HS-27A (cell line): ENCODE data around the gene DENND4C.
"Not testable (repeated sequence)": the region's sequence is repeated elsewhere in the genome, so short reads cannot be mapped to it uniquely, and the experiment has no call there.

ENCODE experiments used
- DNase-seq: peaks from one replicate; pipeline ENCODE4 v3.0.0-alpha.2; 2012; ENCODE audit warnings: low read depth, missing footprints

DENND4C gene

GRCh38 chr9:19372567-19372966 is 142.1 kb downstream of the DENND4C start:
- DNase-seq, result no peak

DNA sequence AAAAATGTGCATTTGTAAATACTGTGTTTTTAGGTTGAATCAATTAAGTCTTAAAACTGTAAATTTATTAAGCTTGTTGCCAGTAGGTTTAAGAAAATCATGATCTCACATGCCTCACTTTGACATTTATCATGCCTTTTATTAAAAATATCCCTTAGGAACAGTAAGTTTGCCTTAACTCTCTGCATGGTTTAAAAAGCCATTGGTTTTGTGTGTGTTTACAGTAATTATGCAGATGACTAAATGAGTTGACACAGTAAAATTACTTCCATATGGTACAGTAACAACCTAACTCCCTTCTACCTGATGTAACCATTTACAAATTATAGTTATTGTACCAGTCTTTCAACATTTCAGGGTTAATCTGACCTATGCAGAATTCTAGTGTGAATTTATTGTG is 143.0 kb downstream of the DENND4C start:
- no peak for DNase-seq

GRCh38 chr9:19375538-19375937 is 145.0 kb downstream of the DENND4C start:
- DNase-seq, result no peak

DNA sequence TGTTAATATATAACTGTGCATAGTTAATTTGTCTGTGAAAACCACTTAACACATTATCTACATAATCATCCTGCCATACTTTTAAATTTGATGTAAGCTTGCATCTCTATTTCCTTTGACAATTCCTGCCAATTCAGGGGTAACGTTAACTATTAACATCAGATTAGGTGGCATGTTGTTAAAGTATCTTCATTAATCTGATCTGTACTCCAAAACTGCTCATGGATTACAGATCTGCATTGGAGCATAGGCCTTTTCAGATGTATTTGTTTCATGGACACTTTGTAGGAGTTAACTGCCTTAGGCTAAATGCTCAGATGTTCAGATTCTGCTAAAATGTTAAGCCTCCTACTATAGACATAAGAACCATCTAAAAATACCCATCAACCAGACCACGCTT is 146.4 kb downstream of the DENND4C start:
- no peak for DNase-seq

- no peak for DNase-seq
Observed at GRCh38 chr9:19378164-19378563, 147.7 kb downstream of the DENND4C start.

- no peak for DNase-seq
Observed at GRCh38 chr9:19378647-19379046, 148.2 kb downstream of the DENND4C start.

DNA sequence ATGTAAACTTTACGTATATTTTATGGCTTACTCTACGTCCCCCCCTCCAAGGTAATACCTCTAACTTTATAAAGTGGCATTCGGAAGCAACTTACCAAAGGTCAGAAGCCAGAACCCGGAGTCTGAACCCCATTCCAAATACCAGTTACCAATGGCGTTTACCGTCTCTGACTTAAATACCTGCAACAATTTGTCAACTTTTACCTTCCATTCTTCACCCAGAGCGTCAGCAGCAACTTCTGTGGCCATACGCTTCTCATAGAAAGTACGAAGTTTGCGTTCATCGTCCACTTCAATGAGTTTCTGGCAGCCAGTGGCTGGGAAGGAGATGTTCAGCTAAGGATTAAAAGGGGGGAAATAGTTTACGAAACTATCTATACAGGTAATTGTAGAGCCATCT is 148.8 kb downstream of the DENND4C start:
- DNase-seq, result no peak

- DNase-seq, result no peak
Observed at GRCh38 chr9:19379697-19380046, 149.2 kb downstream of the DENND4C start.

GRCh38 chr9:19380826-19381075 is 150.3 kb downstream of the DENND4C start:
- DNase-seq, result no peak

- DNase-seq, result no peak
Observed at GRCh38 chr9:19381656-19382055, 151.2 kb downstream of the DENND4C start.

GRCh38 chr9:19385212-19385611 is 154.7 kb downstream of the DENND4C start:
- not testable (repeated sequence) for DNase-seq

DNA sequence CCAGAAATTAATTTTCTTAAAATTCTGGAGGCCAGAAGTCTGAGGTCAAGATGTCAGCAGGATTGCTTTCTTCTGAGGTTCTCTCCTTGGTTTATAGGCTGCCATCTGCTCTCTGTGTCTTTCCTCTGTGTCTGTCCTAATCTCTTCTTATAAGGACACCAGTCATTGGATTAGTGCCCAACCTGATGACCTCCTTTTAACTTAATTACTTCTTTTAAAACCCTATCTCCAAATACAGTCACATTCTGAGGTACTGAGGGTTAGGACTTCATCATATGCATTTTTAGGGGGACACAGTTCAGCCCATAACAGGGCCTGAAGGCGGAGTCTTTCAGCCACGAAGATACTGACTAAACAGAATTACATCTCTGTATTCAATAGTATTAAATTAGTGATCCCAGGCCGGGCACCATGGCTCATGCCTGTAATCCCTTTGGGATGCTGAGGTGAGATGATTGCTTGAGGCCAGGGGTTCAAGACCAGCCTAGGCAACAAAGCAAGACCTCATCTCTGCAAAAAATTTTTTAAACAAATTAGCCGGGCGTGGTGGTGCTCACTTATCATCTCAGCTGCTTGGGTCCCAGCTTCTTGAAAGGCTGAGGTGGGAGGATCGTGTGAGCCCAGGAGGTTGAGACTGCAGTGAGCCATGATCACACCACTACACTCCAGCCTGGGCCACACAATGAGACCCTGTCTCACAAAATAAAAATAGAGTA is 155.5 kb downstream of the DENND4C start:
- DNase-seq, result no peak

- no peak for DNase-seq
Observed at GRCh38 chr9:19386502-19387044, 156.1 kb downstream of the DENND4C start.

DNA sequence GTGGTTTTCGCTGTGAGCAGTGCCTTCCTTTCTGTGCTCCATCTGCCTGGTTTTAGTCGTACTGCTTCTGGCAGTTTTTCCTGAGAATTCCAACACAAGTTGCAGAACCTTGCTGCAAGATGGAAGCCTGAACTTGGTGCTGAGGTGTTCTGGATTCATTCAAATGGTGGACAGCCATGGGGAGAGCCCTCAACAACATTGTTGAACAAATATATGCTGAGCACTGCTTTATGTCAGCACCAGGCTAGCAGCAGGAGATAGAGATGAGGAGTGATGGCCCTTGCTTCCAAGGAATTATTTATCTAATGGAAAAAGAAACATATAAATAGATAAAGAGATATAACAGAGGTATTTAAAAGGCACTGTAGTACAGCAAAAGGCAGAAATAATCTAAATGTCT is 156.8 kb downstream of the DENND4C start:
- no peak for DNase-seq

DNA sequence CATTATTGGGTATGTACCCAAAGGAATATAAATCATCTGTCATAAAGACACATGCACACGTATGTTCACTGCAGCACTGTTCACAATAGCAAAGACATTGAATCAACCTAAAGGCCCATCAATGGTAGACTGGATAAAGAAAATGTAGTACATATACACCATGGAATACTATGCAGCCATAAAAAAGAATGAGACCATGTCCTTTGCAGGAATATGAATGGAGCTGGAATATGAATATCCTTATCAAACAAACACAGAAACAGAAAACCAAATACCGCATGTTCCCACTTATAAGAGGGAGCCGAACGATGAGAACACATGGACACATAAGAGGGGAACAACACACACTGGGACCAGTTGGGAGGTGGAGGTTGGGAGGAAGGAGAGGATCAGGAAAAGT is 159.0 kb downstream of the DENND4C start:
- DNase-seq, result not testable (repeated sequence)

DNA sequence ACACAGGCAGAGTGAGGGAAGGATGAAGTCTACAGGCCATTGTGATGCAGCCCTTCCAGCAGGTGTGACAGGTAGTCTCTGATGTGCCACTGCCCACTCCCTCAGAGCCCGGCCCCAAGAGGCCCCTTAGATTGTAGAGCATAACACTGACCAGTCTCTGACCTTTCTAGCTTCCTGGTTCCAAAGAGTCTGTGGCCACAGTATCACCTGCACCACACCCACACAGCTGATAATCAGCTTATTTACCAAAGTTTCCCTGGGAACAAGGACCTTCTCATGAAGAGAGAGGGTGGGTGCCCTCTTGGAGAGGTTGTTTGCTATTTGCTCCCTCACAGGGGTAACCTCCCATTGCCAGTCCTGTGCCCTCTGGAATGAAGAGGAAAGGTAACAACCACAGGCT is 167.4 kb downstream of the DENND4C start:
- DNase-seq, result no peak

DNA sequence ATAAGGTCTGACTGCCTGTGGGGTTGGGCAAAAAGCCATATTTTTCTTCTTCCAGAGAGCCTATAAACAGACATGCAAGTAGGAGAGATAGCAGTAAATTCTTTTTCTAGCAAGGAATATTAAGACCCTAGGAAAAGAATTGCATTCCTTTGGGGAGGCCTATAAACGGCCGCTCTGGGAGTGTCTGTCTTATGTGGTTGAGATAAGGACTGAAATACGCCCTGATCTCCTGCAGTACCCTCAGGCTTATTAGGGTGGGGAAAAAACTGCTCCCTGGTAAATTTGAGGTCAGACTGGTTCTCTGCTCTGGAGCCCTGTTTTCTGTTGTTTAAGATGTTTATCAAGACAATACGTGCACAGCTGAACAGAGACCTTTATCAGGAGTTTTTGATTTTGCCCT is 172.7 kb downstream of the DENND4C start:
- DNase-seq, result not testable (repeated sequence)

DNA sequence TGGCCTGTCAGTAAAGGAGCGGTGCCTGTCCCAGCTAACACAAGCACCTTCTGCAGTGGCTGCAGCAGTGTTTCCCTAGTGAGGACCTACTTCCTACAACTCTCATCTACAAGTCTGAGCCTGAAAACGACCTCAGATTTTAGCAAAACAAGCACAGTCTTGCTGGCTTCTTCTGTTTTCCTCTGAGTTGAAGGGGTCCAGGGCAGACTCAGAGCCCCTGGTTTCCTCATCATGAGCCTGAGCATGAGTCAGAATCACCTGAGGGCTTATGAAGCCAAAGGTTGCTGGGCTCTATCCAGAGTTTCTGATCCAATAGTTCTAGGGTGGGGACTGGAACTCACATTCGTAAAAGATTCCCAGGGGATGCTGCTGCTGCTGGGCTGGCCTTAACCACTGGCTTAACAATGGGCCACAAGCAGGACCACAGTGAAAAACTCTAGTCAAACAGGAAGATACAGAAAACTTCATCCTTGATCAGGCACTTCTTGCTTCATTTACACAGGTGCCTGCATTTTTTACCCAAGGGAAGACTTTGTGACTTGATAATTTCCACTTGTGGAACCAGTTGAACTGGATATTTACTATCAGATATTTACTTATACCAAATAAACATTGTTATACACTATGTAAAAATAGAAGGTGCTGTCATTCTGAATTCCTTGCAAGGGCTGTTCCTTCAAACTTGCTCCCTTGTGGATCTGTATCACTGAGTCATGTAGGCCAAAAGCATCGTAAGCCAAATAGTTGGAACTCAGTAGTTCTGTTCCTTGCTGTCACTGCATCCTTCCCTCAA is 174.0 kb downstream of the DENND4C start:
- no peak for DNase-seq

- DNase-seq, result no peak
Observed at GRCh38 chr9:19405771-19406170, 175.3 kb downstream of the DENND4C start.

- DNase-seq, result no peak
Observed at GRCh38 chr9:19408316-19408692, 177.8 kb downstream of the DENND4C start.

DNA sequence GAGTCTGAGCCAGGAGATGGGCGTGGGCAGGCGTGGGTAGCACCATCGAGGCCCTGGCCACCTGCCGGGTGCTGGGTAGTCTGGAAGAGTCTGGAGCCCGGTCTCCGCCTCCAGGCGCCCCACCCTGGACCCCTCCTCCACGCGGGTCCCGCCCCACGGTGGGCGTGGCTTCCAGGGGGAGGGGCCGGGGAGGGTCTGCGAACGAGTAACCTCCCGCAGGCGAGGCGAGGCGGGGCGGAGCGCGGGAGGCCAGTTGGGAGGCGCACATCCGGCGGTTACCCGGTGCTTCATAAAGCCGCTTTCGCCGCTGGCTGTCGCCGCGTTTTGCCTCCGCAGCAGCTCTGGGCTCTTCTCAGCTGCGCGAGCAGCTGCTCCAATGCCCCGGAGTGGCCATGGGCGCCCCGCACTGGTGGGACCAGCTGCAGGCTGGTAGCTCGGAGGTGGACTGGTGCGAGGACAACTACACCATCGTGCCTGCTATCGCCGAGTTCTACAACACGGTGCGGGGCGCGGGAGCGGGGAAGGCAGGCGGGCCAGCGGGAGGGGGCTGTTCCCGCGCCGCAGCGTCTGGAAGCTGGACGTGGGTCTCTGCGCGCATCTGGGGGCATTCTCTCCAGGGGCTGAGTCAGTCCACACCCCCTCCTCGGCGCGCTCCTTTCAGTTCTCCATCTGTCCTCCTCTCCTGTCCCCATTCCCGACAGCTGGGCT is 178.4 kb downstream of the DENND4C start, which contains the start of gene ACER2:
Gene ACER2 (plus strand): TSS at position 317 of the 708 bp plus-strand sequence. CDS start 76 bp downstream, at position 393.
- peak; percentile 42 for DNase-seq

GRCh38 chr9:19409401-19410194 is 179.1 kb downstream of the DENND4C start:
- DNase-seq, result no peak
